ENCODE data around the gene FDCSP. TPM values are rescaled to one million over a fixed set of nuclear protein-coding genes. Genes with fewer than 3 reads are reported as not detected.
"Not testable (repeated sequence)": the region's sequence is repeated elsewhere in the genome, so short reads cannot be mapped to it uniquely, and the experiment has no call there.

FDCSP gene
- total RNA-seq, 1 donor from 2014 or later = not detected

GRCh38 chr4:70221389-70221788 lies 4.5 kb upstream of the FDCSP start:
- not testable (repeated sequence) for DNase-seq (ENCODE audit: low read depth); FAIRE-seq; H3K4me3 ChIP-seq (ENCODE audit: low read depth, low read length); H3K36me3 ChIP-seq (ENCODE audit: control insufficient read depth, insufficient read depth, low read length); H3K27me3 ChIP-seq (ENCODE audit: control insufficient read depth, insufficient read depth, low read length)

DNA sequence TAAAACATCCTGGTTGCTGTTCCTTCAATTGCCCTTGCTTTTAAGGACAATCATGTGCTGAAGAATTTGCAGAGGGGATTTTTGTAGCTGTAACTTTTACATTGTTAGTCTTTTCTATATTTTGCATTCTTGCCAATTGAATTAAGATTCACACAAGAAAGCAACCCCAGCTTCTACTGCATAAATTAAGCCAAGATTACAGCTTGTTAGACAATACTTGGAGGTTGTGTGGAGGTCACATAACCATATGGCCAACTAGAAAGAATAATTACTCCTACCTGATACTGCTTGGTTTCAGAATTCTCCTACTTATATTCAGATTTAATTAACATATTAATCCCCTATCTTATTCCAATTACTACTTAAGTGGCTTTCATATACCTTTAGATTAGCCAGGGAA lies 4.1 kb upstream of the FDCSP start:
- not testable (repeated sequence) for H3K36me3 ChIP-seq (ENCODE audit: control insufficient read depth, insufficient read depth, low read length); FAIRE-seq; H3K27me3 ChIP-seq (ENCODE audit: control insufficient read depth, insufficient read depth, low read length); H3K4me3 ChIP-seq (ENCODE audit: low read depth, low read length); DNase-seq (ENCODE audit: low read depth)

GRCh38 chr4:70236125-70236524 lies 10.2 kb downstream of the FDCSP start:
- no peak for DNase-seq (ENCODE audit: low read depth)
- H3K4me3 ChIP-seq (ENCODE audit: low read depth, low read length) = no peak overlapping the region

DNA sequence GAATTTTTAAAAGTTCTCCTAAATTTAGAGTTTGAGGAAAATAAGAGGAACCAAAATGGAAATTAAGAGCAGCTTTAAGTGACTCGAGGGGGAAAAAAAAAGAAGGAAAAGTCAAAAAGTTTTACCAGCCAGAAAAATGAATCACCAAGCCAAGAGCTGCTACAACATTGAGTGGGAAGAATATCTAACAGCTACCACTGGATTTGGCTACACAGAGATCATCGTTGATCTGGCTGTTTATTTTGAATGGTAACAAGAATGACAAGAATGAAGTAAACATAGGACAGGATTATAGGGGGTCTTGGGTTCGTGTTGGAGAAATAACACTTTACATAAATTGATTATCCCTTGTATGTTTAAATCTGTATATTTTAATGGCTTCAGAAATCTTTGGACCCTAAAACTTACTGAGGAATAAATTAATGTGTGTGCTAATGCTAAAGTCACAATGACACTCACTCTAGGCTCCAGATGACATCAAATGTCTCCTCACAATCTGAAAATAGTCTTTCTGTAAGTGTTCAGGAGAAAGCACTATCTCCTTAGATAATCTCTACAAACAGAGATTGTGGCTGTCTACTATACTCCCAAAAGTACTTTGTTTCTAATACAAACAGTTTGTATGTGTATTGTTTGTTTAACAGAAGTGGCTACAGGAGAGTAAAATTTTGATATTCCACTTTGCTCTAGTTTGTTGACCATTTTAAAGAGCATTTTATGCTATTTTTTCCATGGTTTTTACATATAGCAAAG lies 13.4 kb downstream of the FDCSP start:
- FAIRE-seq = no peak
- no peak for DNase-seq (ENCODE audit: low read depth)
- TF ChIP-seq, protein P1, sequence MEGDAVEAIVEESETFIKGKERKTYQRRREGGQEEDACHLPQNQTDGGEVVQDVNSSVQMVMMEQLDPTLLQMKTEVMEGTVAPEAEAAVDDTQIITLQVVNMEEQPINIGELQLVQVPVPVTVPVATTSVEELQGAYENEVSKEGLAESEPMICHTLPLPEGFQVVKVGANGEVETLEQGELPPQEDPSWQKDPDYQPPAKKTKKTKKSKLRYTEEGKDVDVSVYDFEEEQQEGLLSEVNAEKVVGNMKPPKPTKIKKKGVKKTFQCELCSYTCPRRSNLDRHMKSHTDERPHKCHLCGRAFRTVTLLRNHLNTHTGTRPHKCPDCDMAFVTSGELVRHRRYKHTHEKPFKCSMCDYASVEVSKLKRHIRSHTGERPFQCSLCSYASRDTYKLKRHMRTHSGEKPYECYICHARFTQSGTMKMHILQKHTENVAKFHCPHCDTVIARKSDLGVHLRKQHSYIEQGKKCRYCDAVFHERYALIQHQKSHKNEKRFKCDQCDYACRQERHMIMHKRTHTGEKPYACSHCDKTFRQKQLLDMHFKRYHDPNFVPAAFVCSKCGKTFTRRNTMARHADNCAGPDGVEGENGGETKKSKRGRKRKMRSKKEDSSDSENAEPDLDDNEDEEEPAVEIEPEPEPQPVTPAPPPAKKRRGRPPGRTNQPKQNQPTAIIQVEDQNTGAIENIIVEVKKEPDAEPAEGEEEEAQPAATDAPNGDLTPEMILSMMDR (IDR thresholded peaks at IDR 0.05; ENCODE audit: insufficient read depth, low read length, severe bottlenecking) = no peak

More at GRCh38 chr4:70236125-70236524, 10.2 kb downstream of the FDCSP start:
- H3K27me3 ChIP-seq (ENCODE audit: control insufficient read depth, insufficient read depth, low read length) = no peaks in the 10 kb centered on the region
- no peaks in the 10 kb centered on the region for H3K36me3 ChIP-seq (ENCODE audit: control insufficient read depth, insufficient read depth, low read length)
- FAIRE-seq = no peak
- TF ChIP-seq, protein P1 (IDR thresholded peaks at IDR 0.05; ENCODE audit: insufficient read depth, low read length, severe bottlenecking) = no peak

DNA sequence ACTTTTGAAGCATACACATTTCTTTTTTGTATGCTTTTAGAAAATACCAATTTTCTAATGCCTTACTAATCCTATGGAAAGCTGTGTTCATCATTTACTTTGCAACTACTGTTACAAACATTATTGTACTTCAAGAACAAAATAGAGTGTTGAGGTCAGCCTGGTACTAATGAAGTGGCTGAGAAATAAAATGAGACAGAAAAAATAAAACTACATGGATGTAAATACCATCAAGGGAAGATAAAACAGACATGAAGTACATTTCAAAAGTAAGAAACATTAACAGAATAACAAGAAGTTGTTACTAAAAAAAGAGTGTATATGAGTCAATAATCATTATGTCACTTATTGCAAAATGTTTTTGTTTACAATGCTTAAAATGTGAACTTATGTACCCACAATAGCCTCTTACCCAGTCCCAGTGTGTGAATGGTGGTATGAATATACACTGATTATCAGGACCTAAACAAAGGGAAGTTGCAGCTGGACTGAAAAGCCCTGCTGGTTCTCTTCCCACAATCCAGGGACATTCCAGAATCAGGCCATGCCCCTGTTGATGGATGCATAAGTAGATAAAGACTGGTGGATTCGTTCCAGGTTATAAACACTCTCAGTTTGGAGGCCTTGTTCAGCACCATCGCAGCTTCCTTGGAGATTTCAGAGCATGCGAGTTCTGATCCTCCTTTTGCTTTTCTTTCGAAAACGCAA lies 14.1 kb downstream of the FDCSP start:
- FAIRE-seq = no peak
- no peak for DNase-seq (ENCODE audit: low read depth)
- TF ChIP-seq, protein P1 (IDR thresholded peaks at IDR 0.05; ENCODE audit: insufficient read depth, low read length, severe bottlenecking) = no peak
- Histone ChIP-seq H3K27me3 (ENCODE audit: control insufficient read depth, insufficient read depth, low read length) (no peaks in the 10 kb centered on the region), H3K4me3 (ENCODE audit: low read depth, low read length) (no peak overlapping the region), H3K36me3 (ENCODE audit: control insufficient read depth, insufficient read depth, low read length) (no peaks in the 10 kb centered on the region)

More for the DNA sequence above, 13.4 kb downstream of the FDCSP start:
- no peak overlapping the region for H3K4me3 ChIP-seq (ENCODE audit: low read depth, low read length)
- no peaks in the 10 kb centered on the region for H3K27me3 ChIP-seq (ENCODE audit: control insufficient read depth, insufficient read depth, low read length)
- H3K36me3 ChIP-seq (ENCODE audit: control insufficient read depth, insufficient read depth, low read length) = no peaks in the 10 kb centered on the region

DNA sequence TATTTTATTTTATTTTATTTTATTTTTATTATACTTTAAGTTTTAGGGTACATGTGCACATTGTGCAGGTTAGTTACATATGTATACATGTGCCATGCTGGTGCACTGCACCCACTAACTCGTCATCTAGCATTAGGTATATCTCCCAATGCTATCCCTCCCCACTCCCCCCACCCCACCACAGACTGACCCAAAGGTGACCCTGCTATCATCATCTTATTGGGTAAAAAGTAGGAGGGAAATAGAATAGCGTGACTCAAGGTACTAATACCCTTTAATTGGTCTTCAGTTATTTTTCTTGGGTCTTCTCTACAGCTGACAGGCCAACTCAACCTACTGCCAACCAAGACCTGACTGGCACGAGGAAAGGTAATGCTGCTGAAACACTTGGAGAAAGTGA lies 16.4 kb downstream of the FDCSP start, which contains the start of gene CSN3:
CSN3 (plus strand) TSS at position 301 of the 400 bp plus-strand sequence. CDS start 2,223 bp downstream, outside the sequence.
- H3K4me3 ChIP-seq (ENCODE audit: low read depth, low read length); FAIRE-seq; DNase-seq (ENCODE audit: low read depth); H3K27me3 ChIP-seq (ENCODE audit: control insufficient read depth, insufficient read depth, low read length); H3K36me3 ChIP-seq (ENCODE audit: control insufficient read depth, insufficient read depth, low read length): not testable (repeated sequence)

DNA sequence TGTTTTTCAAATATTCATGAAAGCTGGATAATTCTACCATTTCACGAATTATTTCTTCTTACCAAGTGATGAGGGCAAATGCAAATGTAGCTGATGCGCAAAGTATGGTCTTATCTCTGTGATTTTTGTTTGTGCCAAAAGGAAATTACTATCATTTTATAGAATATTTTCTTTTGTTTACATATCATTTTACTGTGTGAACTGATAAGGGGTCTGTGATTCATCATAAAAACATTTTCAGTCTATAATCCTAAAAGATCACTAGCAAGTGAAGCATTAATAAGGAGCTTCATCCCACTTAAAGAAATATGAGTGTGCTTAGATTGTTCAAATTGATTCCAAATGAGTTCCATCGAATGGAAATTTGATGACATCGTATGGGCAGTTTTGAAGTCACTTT lies 17.2 kb downstream of the FDCSP start:
- TF ChIP-seq, protein P1 (IDR thresholded peaks at IDR 0.05; ENCODE audit: insufficient read depth, low read length, severe bottlenecking) = no peak

More for the DNA sequence above, 17.2 kb downstream of the FDCSP start:
- no peak for DNase-seq (ENCODE audit: low read depth)
- Histone ChIP-seq H3K27me3 (ENCODE audit: control insufficient read depth, insufficient read depth, low read length) (no peaks in the 10 kb centered on the region), H3K4me3 (ENCODE audit: low read depth, low read length) (no peak overlapping the region), H3K36me3 (ENCODE audit: control insufficient read depth, insufficient read depth, low read length) (no peaks in the 10 kb centered on the region)
- FAIRE-seq = no peak

All from bronchial epithelial cell (primary cell).